Suprapubic skin (tissue), 4 donors: ENCODE results near the gene FOXO3. TPM values are rescaled to one million over a fixed set of nuclear protein-coding genes. Genes with fewer than 3 reads are reported as not detected.

Experiments
- DNase-seq, 2 donors: peaks; one replicate each; pipeline ENCODE4 v3.0.0-alpha.2; 2019; ENCODE audit warnings: low spot score in 2 of 2
- H3K27ac ChIP-seq: fragments of 200-600 bp; sonication (generic); one replicate; pipeline ENCODE4 v1.5.1; 2019
- H3K27me3 ChIP-seq: fragments of 200-600 bp; sonication (generic); one replicate; pipeline ENCODE4 v1.5.1; 2019
- H3K36me3 ChIP-seq: fragments of 200-600 bp; sonication (generic); one replicate; pipeline ENCODE4 v1.5.1; 2019
- H3K4me1 ChIP-seq: fragments of 200-600 bp; sonication (generic); one replicate; pipeline ENCODE4 v1.5.1; 2019
- H3K4me3 ChIP-seq: fragments of 200-600 bp; sonication (generic); one replicate; pipeline ENCODE4 v1.5.1; 2019; ENCODE audit warnings: mild to moderate bottlenecking
- H3K9me3 ChIP-seq: fragments of 200-600 bp; sonication (generic); one replicate; pipeline ENCODE4 v1.5.1; 2019
- CTCF ChIP-seq, 2 donors: fragments of 200-600 bp in 1 of 2; fragments of 450-650 bp in 1 of 2; sonication (generic) in 1 of 2; IDR thresholded peaks; one replicate each; pipeline ENCODE4 v1.5.1; 2016 to 2019; ENCODE audit warnings: antibody characterized with exemption in 2 of 2, mild to moderate bottlenecking in 1 of 2, moderate library complexity in 1 of 2
- EP300 ChIP-seq: sonication (generic); formaldehyde crosslinking; IDR thresholded peaks from one replicate; pipeline ENCODE4 v1.6.1; 2017; ENCODE audit warnings: antibody characterized with exemption
- POLR2A ChIP-seq, 2 donors: fragments of 450-650 bp; IDR thresholded peaks; one replicate each; pipeline ENCODE4 v1.6.1; 2017; ENCODE audit warnings: antibody characterized with exemption in 2 of 2, mild to moderate bottlenecking in 2 of 2, moderate library complexity in 2 of 2
- POLR2AphosphoS5 ChIP-seq, 3 donors: sonication (generic); formaldehyde crosslinking; IDR thresholded peaks; one replicate each; pipeline ENCODE4 v1.6.1; 2017; ENCODE audit warnings: antibody characterized with exemption in 3 of 3
- WGBS: methylation state at CpG from one replicate; pipeline ENCODE4 v1.1.5; 2018; 5-methylcytosine and 5-hydroxymethylcytosine counted together
- total RNA-seq, 4 donors: library from RNA; depleted of rRNA; stranded (reverse); fragments of >200 nt; gene quantifications; one replicate each; pipeline ENCODE4 v1.1.0, GENCODE V29; 2016

Gene FOXO3
- total RNA-seq, 4 donors from 2014 or later: 103 to 141 (median 121) TPM

GRCh38 chr6:108632441-108632840 lies 71.7 kb downstream of the FOXO3 start:
- H3K9me3 ChIP-seq: no peaks in the 10 kb centered on the region
- WGBS: 43% methylated on average over 5 of the region's 5 CpGs
- H3K4me3 ChIP-seq: no peak overlapping the region
- DNase-seq: no peak
- H3K4me1 ChIP-seq: peaks cover 75% of the 10 kb centered on the region
- no peak overlapping the region for H3K27ac ChIP-seq
- TF ChIP-seq POLR2AphosphoS5 (IDR thresholded peaks at IDR 0.05) (no peak), CTCF (IDR thresholded peaks at IDR 0.05) (no peak), POLR2A (IDR thresholded peaks at IDR 0.05) (no peak), EP300 (no peak)
- no peaks in the 10 kb centered on the region for H3K36me3 ChIP-seq
- H3K27me3 ChIP-seq: no peaks in the 10 kb centered on the region

- TF ChIP-seq EP300 (no peak), POLR2AphosphoS5 (IDR thresholded peaks at IDR 0.05) (no peak), CTCF (IDR thresholded peaks at IDR 0.05) (no peak), POLR2A (IDR thresholded peaks at IDR 0.05) (no peak)
- 72% methylated on average over 1 of the region's 1 CpG for WGBS
- H3K4me1 ChIP-seq: peaks cover 68% of the 10 kb centered on the region
Measured at GRCh38 chr6:108633436-108633835, 72.7 kb downstream of the FOXO3 start.

GRCh38 chr6:108635505-108636226 lies 74.9 kb downstream of the FOXO3 start:
- Histone ChIP-seq H3K27me3 (no peaks in the 10 kb centered on the region), H3K27ac (no peak overlapping the region), H3K36me3 (no peaks in the 10 kb centered on the region), H3K4me3 (no peak overlapping the region), H3K9me3 (no peaks in the 10 kb centered on the region), H3K4me1 (peaks cover 54% of the 10 kb centered on the region)
- TF ChIP-seq POLR2AphosphoS5 (IDR thresholded peaks at IDR 0.05) (no peak), EP300 (no peak), CTCF (IDR thresholded peaks at IDR 0.05) (no peak), POLR2A (IDR thresholded peaks at IDR 0.05) (no peak)
- DNase-seq: no peak
- WGBS: 79% methylated on average over 6 of the region's 6 CpGs

More at GRCh38 chr6:108633436-108633835, 72.7 kb downstream of the FOXO3 start:
- no peaks in the 10 kb centered on the region for H3K27me3 ChIP-seq
- no peaks in the 10 kb centered on the region for H3K36me3 ChIP-seq
- no peak for DNase-seq
- no peak overlapping the region for H3K27ac ChIP-seq
- no peak overlapping the region for H3K4me3 ChIP-seq
- no peaks in the 10 kb centered on the region for H3K9me3 ChIP-seq

- TF ChIP-seq POLR2A (IDR thresholded peaks at IDR 0.05): no peak
- no peak for TF ChIP-seq POLR2AphosphoS5 (IDR thresholded peaks at IDR 0.05)
- TF ChIP-seq CTCF (IDR thresholded peaks at IDR 0.05): no peak
- TF ChIP-seq EP300: no peak
- no peak for DNase-seq
- Histone ChIP-seq H3K4me3 (no peak overlapping the region), H3K36me3 (no peaks in the 10 kb centered on the region), H3K27me3 (no peaks in the 10 kb centered on the region), H3K4me1 (peaks cover 38% of the 10 kb centered on the region), H3K27ac (no peak overlapping the region), H3K9me3 (no peaks in the 10 kb centered on the region)
- WGBS: 94% methylated on average over 1 of the region's 1 CpG
Measured at GRCh38 chr6:108637963-108638362, 77.2 kb downstream of the FOXO3 start.

GRCh38 chr6:108638993-108639392 lies 78.3 kb downstream of the FOXO3 start:
- 88% methylated on average over 2 of the region's 2 CpGs for WGBS
- Histone ChIP-seq H3K27ac (no peak overlapping the region), H3K4me3 (no peak overlapping the region), H3K36me3 (no peaks in the 10 kb centered on the region), H3K4me1 (peaks cover 37% of the 10 kb centered on the region), H3K27me3 (no peaks in the 10 kb centered on the region), H3K9me3 (no peaks in the 10 kb centered on the region)
- DNase-seq: no peak
- TF ChIP-seq EP300 (no peak), CTCF (IDR thresholded peaks at IDR 0.05) (no peak), POLR2A (IDR thresholded peaks at IDR 0.05) (no peak), POLR2AphosphoS5 (IDR thresholded peaks at IDR 0.05) (no peak)
